ENCODE results near the gene AMBN.

AMBN gene

GRCh38 chr4:70583952-70584834 lies 7.9 kb upstream of the AMBN start:
- no peak overlapping the region for H3K4me3 ChIP-seq (ENCODE audit: low read depth, low read length)
- no peak for DNase-seq
- H3K27me3 ChIP-seq (replicated peaks) = no peaks in the 10 kb centered on the region
- no peaks in the 10 kb centered on the region for H3K36me3 ChIP-seq (replicated peaks)
- H3K27ac ChIP-seq = no peak overlapping the region
- TF ChIP-seq CTCF (IDR thresholded peaks at IDR 0.05; ENCODE audit: low read depth, low read length, missing control alignments) = no peak
- in situ Hi-C loops (cut with HindIII; ENCODE audit: low pct_ligation_motif_present, low sequenced_read_pairs) = no loop called here

- no peak overlapping the region for H3K4me3 ChIP-seq (ENCODE audit: low read depth, low read length)
- in situ Hi-C loops (cut with HindIII; ENCODE audit: low pct_ligation_motif_present, low sequenced_read_pairs) = no loop called here
- H3K36me3 ChIP-seq (replicated peaks) = no peaks in the 10 kb centered on the region
- no peak for DNase-seq
- no peak for TF ChIP-seq CTCF (IDR thresholded peaks at IDR 0.05; ENCODE audit: low read depth, low read length, missing control alignments)
- H3K27ac ChIP-seq = no peak overlapping the region
- H3K27me3 ChIP-seq (replicated peaks) = no peaks in the 10 kb centered on the region
Measured at GRCh38 chr4:70586841-70587240, 5.2 kb upstream of the AMBN start.

- TF ChIP-seq CTCF (IDR thresholded peaks at IDR 0.05; ENCODE audit: low read depth, low read length, missing control alignments) = no peak
- Histone ChIP-seq H3K36me3 (replicated peaks) (no peaks in the 10 kb centered on the region), H3K27ac (no peak overlapping the region), H3K4me3 (ENCODE audit: low read depth, low read length) (no peak overlapping the region), H3K27me3 (replicated peaks) (no peaks in the 10 kb centered on the region)
- no peak for DNase-seq
- in situ Hi-C loops (cut with HindIII; ENCODE audit: low pct_ligation_motif_present, low sequenced_read_pairs) = no loop called here
Measured at GRCh38 chr4:70589785-70590184, 2.3 kb upstream of the AMBN start.

DNA sequence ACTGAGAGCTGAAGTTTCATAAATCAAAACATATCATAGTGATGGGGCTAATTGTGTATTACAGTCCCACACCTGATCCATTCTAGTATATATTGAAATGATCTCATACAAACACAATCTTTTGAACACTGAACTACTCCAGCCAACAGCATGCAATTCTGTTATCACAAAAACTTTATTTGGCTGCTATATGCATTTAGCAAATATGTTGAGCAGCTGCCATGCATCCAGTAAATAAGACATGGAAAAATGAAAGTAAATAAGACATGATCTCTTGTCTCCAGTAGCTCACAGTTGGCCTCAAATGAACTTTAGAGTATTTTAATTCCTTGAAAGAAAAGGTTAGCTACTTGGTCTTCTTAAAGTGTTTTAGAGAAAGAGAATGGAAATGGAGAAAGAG lies 2.1 kb downstream of the AMBN start:
- no peak overlapping the region for H3K27ac ChIP-seq
- H3K36me3 ChIP-seq (replicated peaks) = no peaks in the 10 kb centered on the region
- no peak for DNase-seq
- no peak overlapping the region for H3K4me3 ChIP-seq (ENCODE audit: low read depth, low read length)
- no peaks in the 10 kb centered on the region for H3K27me3 ChIP-seq (replicated peaks)
- in situ Hi-C loops (cut with HindIII; ENCODE audit: low pct_ligation_motif_present, low sequenced_read_pairs) = no loop called here
- TF ChIP-seq CTCF (IDR thresholded peaks at IDR 0.05; ENCODE audit: low read depth, low read length, missing control alignments) = no peak

GRCh38 chr4:70600305-70600704 lies 8.2 kb downstream of the AMBN start:
- no peaks in the 10 kb centered on the region for H3K36me3 ChIP-seq (replicated peaks)
- H3K27me3 ChIP-seq (replicated peaks) = no peaks in the 10 kb centered on the region
- no peak overlapping the region for H3K4me3 ChIP-seq (ENCODE audit: low read depth, low read length)
- in situ Hi-C loops (cut with HindIII; ENCODE audit: low pct_ligation_motif_present, low sequenced_read_pairs) = no loop called here
- H3K27ac ChIP-seq = no peak overlapping the region
- no peak for DNase-seq
- TF ChIP-seq CTCF (IDR thresholded peaks at IDR 0.05; ENCODE audit: low read depth, low read length, missing control alignments) = no peak

DNA sequence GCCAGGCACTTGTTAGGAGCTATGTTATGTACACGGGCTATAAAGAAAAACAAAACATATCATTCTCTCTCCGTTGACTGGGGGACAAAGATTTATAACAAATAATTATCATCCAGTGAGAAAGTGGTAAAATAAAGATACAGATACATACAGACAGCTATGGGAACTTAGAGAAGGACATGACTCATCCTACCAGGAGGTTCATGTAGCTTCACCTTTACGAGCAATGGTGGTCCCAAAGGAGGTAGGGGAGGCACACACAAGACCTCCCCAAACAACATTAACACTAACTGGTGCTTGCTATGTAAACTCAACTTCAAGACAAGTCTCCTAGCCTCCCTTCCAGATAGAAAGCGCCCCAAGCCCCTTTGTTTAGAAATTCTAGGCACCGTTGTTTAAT lies 8.9 kb downstream of the AMBN start:
- no peaks in the 10 kb centered on the region for H3K27me3 ChIP-seq (replicated peaks)
- in situ Hi-C loops (cut with HindIII; ENCODE audit: low pct_ligation_motif_present, low sequenced_read_pairs) = no loop called here
- H3K27ac ChIP-seq = no peak overlapping the region
- no peaks in the 10 kb centered on the region for H3K36me3 ChIP-seq (replicated peaks)
- H3K4me3 ChIP-seq (ENCODE audit: low read depth, low read length) = no peak overlapping the region
- DNase-seq = no peak
- TF ChIP-seq CTCF (IDR thresholded peaks at IDR 0.05; ENCODE audit: low read depth, low read length, missing control alignments) = no peak
